ENCODE measurements around the gene HELLS. TPM values are rescaled to one million over a fixed set of nuclear protein-coding genes. Genes with fewer than 3 reads are reported as not detected.
"Not testable (repeated sequence)": the region's sequence is repeated elsewhere in the genome, so short reads cannot be mapped to it uniquely, and the experiment has no call there.

The HELLS gene
- total RNA-seq, result 23.0 TPM

GRCh38 chr10:94545391-94546048, at the start of gene HELLS:
TSS of gene HELLS (plus strand) at chr10:94545788. CDS start at chr10:94545922, 134 bp downstream.
- ATAC-seq, result peak; percentile 89

GRCh38 chr10:94496010-94496409, 49.6 kb upstream of the HELLS start:
- no peak for ATAC-seq

- no peak for ATAC-seq
Observed at GRCh38 chr10:94496646-94497045, 48.9 kb upstream of the HELLS start.

GRCh38 chr10:94500063-94500462, 45.5 kb upstream of the HELLS start:
- no peak for ATAC-seq

- ATAC-seq, result no peak
Observed at GRCh38 chr10:94521276-94522250, 24.0 kb upstream of the HELLS start.

GRCh38 chr10:94524146-94524545, 21.4 kb upstream of the HELLS start:
- ATAC-seq, result no peak

- no peak for ATAC-seq
Observed at GRCh38 chr10:94524711-94525110, 20.9 kb upstream of the HELLS start.

- ATAC-seq, result not testable (repeated sequence)
Observed at GRCh38 chr10:94531550-94531949, 14.0 kb upstream of the HELLS start.

- ATAC-seq, result no peak
Observed at GRCh38 chr10:94533027-94533426, 12.6 kb upstream of the HELLS start.

- ATAC-seq, result not testable (repeated sequence)
Observed at GRCh38 chr10:94542282-94542681, 3.3 kb upstream of the HELLS start.

GRCh38 chr10:94546049-94546900, 687 bp downstream of the HELLS start:
- ATAC-seq, result peak; percentile 7

GRCh38 chr10:94546901-94547185, 1.3 kb downstream of the HELLS start:
- no peak for ATAC-seq

GRCh38 chr10:94549221-94549620, 3.6 kb downstream of the HELLS start:
- ATAC-seq, result no peak

GRCh38 chr10:94567714-94568307, 22.2 kb downstream of the HELLS start:
- not testable (repeated sequence) for ATAC-seq

- no peak for ATAC-seq
Observed at GRCh38 chr10:94571081-94571480, 25.5 kb downstream of the HELLS start.

- no peak for ATAC-seq
Observed at GRCh38 chr10:94571528-94571927, 25.9 kb downstream of the HELLS start.

GRCh38 chr10:94578790-94579189, 33.2 kb downstream of the HELLS start:
- no peak for ATAC-seq

- no peak for ATAC-seq
Observed at GRCh38 chr10:94583124-94583523, 37.5 kb downstream of the HELLS start.

- no peak for ATAC-seq
Observed at GRCh38 chr10:94591461-94592205, 46.0 kb downstream of the HELLS start.

GRCh38 chr10:94602729-94603515, 57.3 kb downstream of the HELLS start:
- no peak for ATAC-seq

GRCh38 chr10:94607111-94607510, 61.5 kb downstream of the HELLS start:
- no peak for ATAC-seq

Measured in esophagus mucosa (tissue), 1 donor.